HL-60 (cell line): ENCODE results near the gene ATIC.

Experiments used
- DNase-seq, 2 experiments: peaks; one replicate each; pipeline ENCODE4 v3.0.0-alpha.2; 2010 to 2020; ENCODE audit warnings: low read depth in 1 of 2, low spot score in 1 of 2
- H3K27ac ChIP-seq: fragments of 250-450 bp; sonication (Bioruptor Pico); replicated peaks from 2 replicates; pipeline ENCODE4 v1.5.1; 2020; ENCODE audit warnings: mild to moderate bottlenecking, moderate library complexity
- H3K27me3 ChIP-seq: fragments of 250-450 bp; sonication (Bioruptor Pico); 2 replicates; pipeline ENCODE4 v1.5.1; 2021; ENCODE audit warnings: mild to moderate bottlenecking, moderate library complexity; ENCODE audit not compliant: insufficient read depth, poor library complexity, severe bottlenecking
- H3K4me3 ChIP-seq: replicated peaks from 2 replicates; pipeline ENCODE4 v1.5.1; 2011; ENCODE audit warnings: mild to moderate bottlenecking, control low read depth, low read length; ENCODE audit not compliant: insufficient read depth
- CTCF ChIP-seq: IDR thresholded peaks from one replicate; pipeline ENCODE4 v1.5.1; 2011; ENCODE audit warnings: low read length, control low read depth, inconsistent platforms; ENCODE audit not compliant: insufficient read depth
- GABPA ChIP-seq: IDR thresholded peaks from 2 replicates; pipeline ENCODE4 v1.6.1; 2012; ENCODE audit warnings: low read depth
- POLR2AphosphoS5 ChIP-seq: IDR thresholded peaks from 2 replicates; pipeline ENCODE4 v1.6.1; 2012; ENCODE audit warnings: low read depth
- REST ChIP-seq: IDR thresholded peaks from 2 replicates; pipeline ENCODE4 v1.6.1; 2012; ENCODE audit warnings: low read depth; ENCODE audit not compliant: insufficient replicate concordance
- SPI1 ChIP-seq: IDR thresholded peaks from 2 replicates; pipeline ENCODE4 v1.6.1; 2012; ENCODE audit warnings: low read depth, mild to moderate bottlenecking, borderline replicate concordance

The ATIC gene

GRCh38 chr2:215391531-215391930 is 79.7 kb downstream of the ATIC start:
- TF ChIP-seq GABPA (no peak), SPI1 (no peak), REST (no peak), CTCF (no peak)
- H3K27ac ChIP-seq, result no peak overlapping the region
- H3K4me3 ChIP-seq, result no peak overlapping the region
- DNase-seq, result no peak
- H3K27me3 ChIP-seq, result no peaks in the 10 kb centered on the region

GRCh38 chr2:215392164-215392563 is 80.3 kb downstream of the ATIC start:
- H3K27ac ChIP-seq, result no peak overlapping the region
- no peaks in the 10 kb centered on the region for H3K27me3 ChIP-seq

GRCh38 chr2:215392687-215393270 is 80.9 kb downstream of the ATIC start:
- DNase-seq, result no peak
- Histone ChIP-seq H3K27ac (no peak overlapping the region), H3K27me3 (no peaks in the 10 kb centered on the region), H3K4me3 (no peak overlapping the region)
- no peak for TF ChIP-seq CTCF
- no peak for TF ChIP-seq POLR2AphosphoS5
- no peak for TF ChIP-seq GABPA
- no peak for TF ChIP-seq REST
- TF ChIP-seq SPI1, result no peak

More at GRCh38 chr2:215392164-215392563, 80.3 kb downstream of the ATIC start:
- H3K4me3 ChIP-seq, result no peak overlapping the region
- no peak for TF ChIP-seq REST
- no peak for TF ChIP-seq SPI1
- TF ChIP-seq GABPA, result no peak
- TF ChIP-seq POLR2AphosphoS5, result no peak
- TF ChIP-seq CTCF, result no peak
- DNase-seq, result no peak
